HepG2 (cell line): ENCODE data around the gene CASD1. TPM values are rescaled to one million over a fixed set of nuclear protein-coding genes. Genes with fewer than 3 reads are reported as not detected.

Experiments
- ATAC-seq: fragments of 200-7000 bp; cut with Tn5 transposase; 3 replicates; pipeline ENCODE4 v1.9.1; 2020; ENCODE audit warnings: mild to moderate bottlenecking, moderate library complexity
- BruUV-seq: library from RNA; stranded (reverse); fragments of 400-500 nt; replicated peaks from 2 replicates; lab custom pipeline; 2021; lab: Mats Ljungman, UMichigan
- CTCF ChIA-PET: fragments of 300-600 bp; formaldehyde crosslinking; extraction: SDS; loops from one replicate; lab custom pipeline; 2021; ENCODE audit warnings: low total read pairs, inconsistent platforms, low intra/inter-chr PET ratio; lab: Yijun Ruan, JAX
- POLR2A ChIA-PET: fragments of 350-600 bp; sonication (Branson Sonifier 250); formaldehyde crosslinking; loops from one replicate; lab custom pipeline; 2020; ENCODE audit warnings: antibody characterized with exemption, inconsistent platforms; lab: Yijun Ruan, JAX
- DNase-seq: peaks from one replicate; pipeline ENCODE4 v3.0.0-alpha.2; 2015; ENCODE audit warnings: low spot score
- FAIRE-seq: peaks from 3 replicates; lab custom pipeline; 2011; peaks lifted over from hg19 to GRCh38; lab: Jason Lieb, UNC
- H2AFZ ChIP-seq: one replicate; pipeline ENCODE4 v1.6.1; 2011; ENCODE audit warnings: low read length, inconsistent platforms
- H3K27ac ChIP-seq: fragments of 300-600 bp; 3 replicates; pipeline ENCODE4 v1.8.0; 2011; ENCODE audit warnings: mixed run types, mild to moderate bottlenecking, mixed read lengths, low read length, inconsistent platforms; ENCODE audit not compliant: insufficient read depth; ENCODE audit errors: extremely low read length
- H3K27me3 ChIP-seq, 2 experiments: fragments of 200-600 bp in 1 of 2; 2 replicates in 1 of 2; 3 replicates in 1 of 2; pipeline versions ENCODE4 v1.6.0 to v1.8.0; 2011; ENCODE audit warnings: low read length in 2 of 2, mild to moderate bottlenecking in 2 of 2, moderate library complexity in 2 of 2, inconsistent platforms in 1 of 2; ENCODE audit not compliant: insufficient read depth in 2 of 2, control insufficient read depth in 1 of 2
- H3K36me3 ChIP-seq, 2 experiments: fragments of 200-600 bp in 1 of 2; replicated peaks in 1 of 2; 2 replicates in 1 of 2; 3 replicates in 1 of 2; pipeline versions ENCODE4 v1.5.1 to v1.8.0; 2011; ENCODE audit warnings: low read length in 2 of 2, inconsistent platforms in 1 of 2; ENCODE audit not compliant: insufficient read depth in 2 of 2, control insufficient read depth in 1 of 2
- H3K4me1 ChIP-seq: 2 replicates; pipeline ENCODE4 v1.5.1; 2012; ENCODE audit warnings: low read length, inconsistent platforms; ENCODE audit not compliant: insufficient read depth
- H3K4me2 ChIP-seq: 2 replicates; pipeline ENCODE4 v1.6.0; 2011; ENCODE audit warnings: low read depth, low read length, inconsistent platforms
- H3K4me3 ChIP-seq, 3 experiments: fragments of 200-600 bp in 1 of 3; sonication (generic), shearing (Covaris generic) in 1 of 3; replicated peaks in 1 of 3; 2 replicates each; pipeline ENCODE4 v1.5.1; 2011 to 2016; ENCODE audit warnings: low read length in 3 of 3, inconsistent platforms in 2 of 3, low read depth in 2 of 3, mild to moderate bottlenecking in 2 of 3, control low read depth in 1 of 3, mixed read lengths in 1 of 3; ENCODE audit not compliant: insufficient read depth in 1 of 3
- H3K79me2 ChIP-seq: one replicate; pipeline ENCODE4 v1.6.1; 2011; ENCODE audit warnings: low read length, inconsistent platforms; ENCODE audit not compliant: insufficient read depth
- H3K9ac ChIP-seq: 2 replicates; pipeline ENCODE4 v1.6.0; 2011; ENCODE audit warnings: mild to moderate bottlenecking, low read depth, low read length, inconsistent platforms; ENCODE audit not compliant: insufficient read depth
- H3K9me3 ChIP-seq: 2 replicates; pipeline ENCODE4 v1.5.1; 2012; ENCODE audit warnings: mild to moderate bottlenecking, low read length
- H4K20me1 ChIP-seq: 2 replicates; pipeline ENCODE4 v1.6.0; 2011; ENCODE audit warnings: inconsistent platforms, mild to moderate bottlenecking, low read length, moderate library complexity; ENCODE audit not compliant: insufficient read depth
- ATRX ChIP-seq: sonication (generic); formaldehyde crosslinking; IDR thresholded peaks from 2 replicates; pipeline ENCODE4 v1.4.0; 2020; ENCODE audit warnings: missing genetic modification reagents, borderline replicate concordance
- FOXP1 ChIP-seq, 2 experiments: fragments of 450-650 bp in 1 of 2; IDR thresholded peaks; 2 replicates each; pipeline ENCODE4 v1.6.1; 2017 to 2018; ENCODE audit warnings: antibody characterized with exemption in 1 of 2
- ISX ChIP-seq: sonication (generic); formaldehyde crosslinking; conservative IDR thresholded peaks from 2 replicates; pipeline ENCODE4 v1.5.0; 2020; ENCODE audit warnings: missing genetic modification reagents
- KLF13 ChIP-seq: sonication (generic); formaldehyde crosslinking; IDR thresholded peaks from 2 replicates; pipeline ENCODE4 v1.4.0; 2020; ENCODE audit warnings: mild to moderate bottlenecking, missing genetic modification reagents
- MXI1 ChIP-seq: IDR thresholded peaks from 3 replicates; pipeline ENCODE4 v1.6.1; 2012; ENCODE audit warnings: low read depth, low read length, inconsistent platforms, borderline replicate concordance
- NCOA2 ChIP-seq: sonication (generic); formaldehyde crosslinking; IDR thresholded peaks from 2 replicates; pipeline ENCODE4 v1.8.0; 2022; ENCODE audit warnings: inconsistent platforms
- TCF7L2 ChIP-seq: IDR thresholded peaks from 2 replicates; pipeline ENCODE4 v1.6.1; 2011; ENCODE audit warnings: mild to moderate bottlenecking, low read depth, low read length, moderate library complexity
- TMF1 ChIP-seq: sonication (generic); formaldehyde crosslinking; IDR thresholded peaks from 2 replicates; pipeline ENCODE4 v1.8.1; 2022; ENCODE audit warnings: low read depth, missing genetic modification reagents
- TP53 ChIP-seq: sonication (generic); formaldehyde crosslinking; conservative IDR thresholded peaks from 2 replicates; pipeline ENCODE4 v1.4.0; 2020; ENCODE audit warnings: missing genetic modification reagents
- ZNF180 ChIP-seq: sonication (generic); formaldehyde crosslinking; IDR thresholded peaks from 2 replicates; pipeline ENCODE4 v1.4.0; 2020; ENCODE audit warnings: low read depth, missing genetic modification reagents, borderline replicate concordance
- ZNF354B ChIP-seq: sonication (generic); formaldehyde crosslinking; IDR thresholded peaks from 2 replicates; pipeline ENCODE4 v1.8.0; 2022; ENCODE audit warnings: mild to moderate bottlenecking, missing genetic modification reagents
- ZNF629 ChIP-seq: sonication (generic); formaldehyde crosslinking; conservative IDR thresholded peaks from 2 replicates; pipeline ENCODE4 v1.5.0; 2020; ENCODE audit warnings: missing genetic modification reagents
- WGBS: methylation state at CpG from one replicate; pipeline ENCODE4 v1.1.6; 2017; ENCODE audit warnings: low lambda C conversion rate; 5-methylcytosine and 5-hydroxymethylcytosine counted together
- in situ Hi-C: cut with HindIII; loops from 2 replicates; pipeline ENCODE4 v1.10.0; 2017; ENCODE audit warnings: low pct_unique_long_range_greater_than_20kb; ENCODE audit not compliant: extremely low pct_ligation_motif_present
- intact Hi-C: fragments of 100-400 bp; cut with micrococcal nuclease; formaldehyde crosslinking; loops from one replicate; pipeline ENCODE4 v1.10.0; 2022; ENCODE audit not compliant: unreplicated experiment
- polyA plus RNA-seq, 8 experiments: library from polyadenylated mRNA; depleted of rRNA in 3 of 8; stranded (reverse) in 7 of 8; unstranded in 1 of 8; fragments of >200 nt; fragmentation: Illumina TruSeq in 4 of 8; extraction: Trizol in 4 of 8; gene quantifications; 2 replicates each; pipeline versions ENCODE4 v1.2.1 to v1.2.3, GENCODE V29; 2011 to 2016; ENCODE audit warnings: low read depth in 4 of 8, missing spikeins in 1 of 8, mixed read lengths in 1 of 8; ENCODE audit not compliant: insufficient read depth in 1 of 8
- total RNA-seq, 5 experiments: library from RNA; depleted of rRNA; stranded (reverse); fragments of >200 nt; fragmentation: Illumina TruSeq; extraction: Trizol; gene quantifications; 2 replicates each; pipeline ENCODE4 v1.2.3, GENCODE V29; 2016; ENCODE audit warnings: low read depth in 1 of 5
- TF ChIP-seq, protein P1 (sequence below): sonication (generic); formaldehyde crosslinking; IDR thresholded peaks from 2 replicates; pipeline ENCODE4 v1.9.0; 2021; ENCODE audit warnings: mild to moderate bottlenecking, missing genetic modification reagents
- TF ChIP-seq, protein P2 (sequence below): sonication (generic); formaldehyde crosslinking; IDR thresholded peaks from 2 replicates; pipeline ENCODE4 v1.5.0; 2020; ENCODE audit warnings: mild to moderate bottlenecking, missing genetic modification reagents
- TF ChIP-seq, protein P3 (sequence below): sonication (generic); formaldehyde crosslinking; IDR thresholded peaks from 2 replicates; pipeline ENCODE4 v1.4.0; 2020; ENCODE audit warnings: missing genetic modification reagents

The CASD1 gene
- total and polyA plus RNA-seq, 2 of the 13 experiments (the other 11 are each of a cell fraction or from before 2014, with no cell fraction given) = 22.9 to 32.6 TPM

DNA sequence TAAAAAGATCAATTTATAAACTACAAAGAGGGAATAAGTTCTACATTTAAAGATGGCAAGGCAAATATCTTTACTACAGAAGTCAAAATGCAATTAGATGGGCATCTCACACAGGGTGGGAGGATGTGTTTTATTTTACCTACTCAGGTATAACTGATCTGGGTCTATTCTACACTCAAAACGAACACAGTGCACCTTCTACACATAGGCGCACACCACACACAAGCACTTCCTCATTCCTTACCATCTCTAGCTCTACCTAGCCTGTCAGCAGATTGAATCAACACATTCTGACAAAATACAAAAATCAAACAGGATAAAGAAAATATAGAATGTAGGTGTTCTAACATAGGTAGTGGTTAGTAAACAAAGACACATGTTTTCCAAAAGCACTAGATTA lies 81.6 kb downstream of the CASD1 start:
- Histone ChIP-seq H3K79me2 (no peaks in the 10 kb centered on the region), H3K4me3 (no peak overlapping the region), H3K36me3 (no peaks in the 10 kb centered on the region), H3K9me3 (no peaks in the 10 kb centered on the region), H2AFZ (no peak overlapping the region), H3K9ac (no peak overlapping the region), H3K4me1 (0 out of 2 replicates have a peak, but pooled peaks cover 5% of the 10 kb centered on the region), H4K20me1 (no peaks in the 10 kb centered on the region), H3K4me2 (no peak overlapping the region), H3K27ac (no peak overlapping the region), H3K27me3 (no peaks in the 10 kb centered on the region)
- no peak for TF ChIP-seq TCF7L2
- TF ChIP-seq, protein P1, sequence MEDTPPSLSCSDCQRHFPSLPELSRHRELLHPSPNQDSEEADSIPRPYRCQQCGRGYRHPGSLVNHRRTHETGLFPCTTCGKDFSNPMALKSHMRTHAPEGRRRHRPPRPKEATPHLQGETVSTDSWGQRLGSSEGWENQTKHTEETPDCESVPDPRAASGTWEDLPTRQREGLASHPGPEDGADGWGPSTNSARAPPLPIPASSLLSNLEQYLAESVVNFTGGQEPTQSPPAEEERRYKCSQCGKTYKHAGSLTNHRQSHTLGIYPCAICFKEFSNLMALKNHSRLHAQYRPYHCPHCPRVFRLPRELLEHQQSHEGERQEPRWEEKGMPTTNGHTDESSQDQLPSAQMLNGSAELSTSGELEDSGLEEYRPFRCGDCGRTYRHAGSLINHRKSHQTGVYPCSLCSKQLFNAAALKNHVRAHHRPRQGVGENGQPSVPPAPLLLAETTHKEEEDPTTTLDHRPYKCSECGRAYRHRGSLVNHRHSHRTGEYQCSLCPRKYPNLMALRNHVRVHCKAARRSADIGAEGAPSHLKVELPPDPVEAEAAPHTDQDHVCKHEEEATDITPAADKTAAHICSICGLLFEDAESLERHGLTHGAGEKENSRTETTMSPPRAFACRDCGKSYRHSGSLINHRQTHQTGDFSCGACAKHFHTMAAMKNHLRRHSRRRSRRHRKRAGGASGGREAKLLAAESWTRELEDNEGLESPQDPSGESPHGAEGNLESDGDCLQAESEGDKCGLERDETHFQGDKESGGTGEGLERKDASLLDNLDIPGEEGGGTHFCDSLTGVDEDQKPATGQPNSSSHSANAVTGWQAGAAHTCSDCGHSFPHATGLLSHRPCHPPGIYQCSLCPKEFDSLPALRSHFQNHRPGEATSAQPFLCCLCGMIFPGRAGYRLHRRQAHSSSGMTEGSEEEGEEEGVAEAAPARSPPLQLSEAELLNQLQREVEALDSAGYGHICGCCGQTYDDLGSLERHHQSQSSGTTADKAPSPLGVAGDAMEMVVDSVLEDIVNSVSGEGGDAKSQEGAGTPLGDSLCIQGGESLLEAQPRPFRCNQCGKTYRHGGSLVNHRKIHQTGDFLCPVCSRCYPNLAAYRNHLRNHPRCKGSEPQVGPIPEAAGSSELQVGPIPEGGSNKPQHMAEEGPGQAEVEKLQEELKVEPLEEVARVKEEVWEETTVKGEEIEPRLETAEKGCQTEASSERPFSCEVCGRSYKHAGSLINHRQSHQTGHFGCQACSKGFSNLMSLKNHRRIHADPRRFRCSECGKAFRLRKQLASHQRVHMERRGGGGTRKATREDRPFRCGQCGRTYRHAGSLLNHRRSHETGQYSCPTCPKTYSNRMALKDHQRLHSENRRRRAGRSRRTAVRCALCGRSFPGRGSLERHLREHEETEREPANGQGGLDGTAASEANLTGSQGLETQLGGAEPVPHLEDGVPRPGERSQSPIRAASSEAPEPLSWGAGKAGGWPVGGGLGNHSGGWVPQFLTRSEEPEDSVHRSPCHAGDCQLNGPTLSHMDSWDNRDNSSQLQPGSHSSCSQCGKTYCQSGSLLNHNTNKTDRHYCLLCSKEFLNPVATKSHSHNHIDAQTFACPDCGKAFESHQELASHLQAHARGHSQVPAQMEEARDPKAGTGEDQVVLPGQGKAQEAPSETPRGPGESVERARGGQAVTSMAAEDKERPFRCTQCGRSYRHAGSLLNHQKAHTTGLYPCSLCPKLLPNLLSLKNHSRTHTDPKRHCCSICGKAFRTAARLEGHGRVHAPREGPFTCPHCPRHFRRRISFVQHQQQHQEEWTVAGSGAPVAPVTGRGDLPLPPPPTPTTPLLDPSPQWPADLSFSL (CRISPR knock-in tag) = no peak
- TF ChIP-seq FOXP1 (IDR thresholded peaks at IDR 0.05) = no peak
- TF ChIP-seq FOXP1 (CRISPR knock-in tag; IDR thresholded peaks at IDR 0.05) = no peak
- no peak for TF ChIP-seq KLF13 (CRISPR knock-in tag)
- TF ChIP-seq MXI1 = no peak
- TF ChIP-seq, protein P2, sequence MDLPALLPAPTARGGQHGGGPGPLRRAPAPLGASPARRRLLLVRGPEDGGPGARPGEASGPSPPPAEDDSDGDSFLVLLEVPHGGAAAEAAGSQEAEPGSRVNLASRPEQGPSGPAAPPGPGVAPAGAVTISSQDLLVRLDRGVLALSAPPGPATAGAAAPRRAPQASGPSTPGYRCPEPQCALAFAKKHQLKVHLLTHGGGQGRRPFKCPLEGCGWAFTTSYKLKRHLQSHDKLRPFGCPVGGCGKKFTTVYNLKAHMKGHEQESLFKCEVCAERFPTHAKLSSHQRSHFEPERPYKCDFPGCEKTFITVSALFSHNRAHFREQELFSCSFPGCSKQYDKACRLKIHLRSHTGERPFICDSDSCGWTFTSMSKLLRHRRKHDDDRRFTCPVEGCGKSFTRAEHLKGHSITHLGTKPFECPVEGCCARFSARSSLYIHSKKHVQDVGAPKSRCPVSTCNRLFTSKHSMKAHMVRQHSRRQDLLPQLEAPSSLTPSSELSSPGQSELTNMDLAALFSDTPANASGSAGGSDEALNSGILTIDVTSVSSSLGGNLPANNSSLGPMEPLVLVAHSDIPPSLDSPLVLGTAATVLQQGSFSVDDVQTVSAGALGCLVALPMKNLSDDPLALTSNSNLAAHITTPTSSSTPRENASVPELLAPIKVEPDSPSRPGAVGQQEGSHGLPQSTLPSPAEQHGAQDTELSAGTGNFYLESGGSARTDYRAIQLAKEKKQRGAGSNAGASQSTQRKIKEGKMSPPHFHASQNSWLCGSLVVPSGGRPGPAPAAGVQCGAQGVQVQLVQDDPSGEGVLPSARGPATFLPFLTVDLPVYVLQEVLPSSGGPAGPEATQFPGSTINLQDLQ = no peak
- no peak for TF ChIP-seq ISX (CRISPR knock-in tag)
- TF ChIP-seq ZNF354B = no peak
- TF ChIP-seq, protein P3, sequence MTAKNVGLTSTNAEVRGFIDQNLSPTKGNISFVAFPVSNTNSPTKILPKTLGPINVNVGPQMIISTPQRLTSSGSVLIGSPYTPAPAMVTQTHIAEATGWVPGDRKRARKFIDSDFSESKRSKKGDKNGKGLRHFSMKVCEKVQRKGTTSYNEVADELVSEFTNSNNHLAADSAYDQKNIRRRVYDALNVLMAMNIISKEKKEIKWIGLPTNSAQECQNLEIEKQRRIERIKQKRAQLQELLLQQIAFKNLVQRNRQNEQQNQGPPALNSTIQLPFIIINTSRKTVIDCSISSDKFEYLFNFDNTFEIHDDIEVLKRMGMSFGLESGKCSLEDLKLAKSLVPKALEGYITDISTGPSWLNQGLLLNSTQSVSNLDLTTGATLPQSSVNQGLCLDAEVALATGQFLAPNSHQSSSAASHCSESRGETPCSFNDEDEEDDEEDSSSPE (CRISPR knock-in tag) = no peak
- TF ChIP-seq ZNF629 (CRISPR knock-in tag) = no peak
- TF ChIP-seq TMF1 (CRISPR knock-in tag) = no peak
- TF ChIP-seq ZNF180 (CRISPR knock-in tag) = no peak
- no peak for TF ChIP-seq ATRX (CRISPR knock-in tag)
- no peak for TF ChIP-seq NCOA2 (CRISPR knock-in tag)
- no peak for TF ChIP-seq TP53
- no TSS peak for BruUV-seq
- in situ Hi-C loops = no loop called here
- FAIRE-seq (no peak), DNase-seq (no peak), ATAC-seq (no peak)
- CTCF ChIA-PET = no interaction called here
- POLR2A ChIA-PET = no interaction called here
- intact Hi-C loops = no loop called here
- 86% methylated on average over 2 of the region's 2 CpGs for WGBS
